ENCODE results near the gene CCNH.
A peak's percentile ranks its signal among the peaks of the same experiment; 100 is the strongest.

CCNH gene

DNA sequence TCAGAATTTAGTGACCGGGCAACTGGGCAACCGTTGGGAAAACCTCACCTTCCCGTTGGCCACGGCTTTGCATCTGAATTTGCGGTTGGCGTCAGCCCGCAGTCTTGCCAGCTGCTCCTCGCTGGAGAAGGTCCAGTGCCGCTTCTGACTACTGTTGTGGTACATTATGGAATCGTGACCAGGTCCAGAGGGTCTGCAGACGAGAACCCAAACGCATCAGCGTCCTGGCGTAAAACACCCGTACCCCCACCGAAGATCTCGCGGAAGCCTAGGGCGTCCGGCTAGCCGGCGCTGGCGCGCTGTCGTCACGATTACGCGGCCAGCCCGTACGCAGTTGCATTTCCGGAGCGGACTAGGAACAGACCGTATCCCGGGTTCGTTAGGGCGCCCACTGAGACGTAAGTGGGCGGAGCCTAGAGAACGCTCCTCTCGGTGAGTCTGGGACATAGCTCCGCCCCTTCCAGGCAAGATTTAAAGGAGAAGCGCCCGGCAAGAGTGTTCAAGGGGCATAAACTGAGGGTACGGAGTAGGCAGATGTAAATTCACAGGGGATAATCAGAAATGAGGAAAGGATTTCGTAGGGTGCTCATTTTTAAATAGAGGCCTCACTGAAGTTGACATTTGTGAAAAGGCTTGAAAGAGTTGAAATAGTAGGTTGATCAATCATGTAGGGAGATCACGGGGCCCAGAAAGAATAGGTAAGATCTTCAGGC, at the start of gene CCNH:
TSS of gene CCNH (minus strand) at position 301 of the 713 bp plus-strand sequence. CDS start at position 165, 136 bp downstream.
- DNase-seq, result peak; percentile 98

DNA sequence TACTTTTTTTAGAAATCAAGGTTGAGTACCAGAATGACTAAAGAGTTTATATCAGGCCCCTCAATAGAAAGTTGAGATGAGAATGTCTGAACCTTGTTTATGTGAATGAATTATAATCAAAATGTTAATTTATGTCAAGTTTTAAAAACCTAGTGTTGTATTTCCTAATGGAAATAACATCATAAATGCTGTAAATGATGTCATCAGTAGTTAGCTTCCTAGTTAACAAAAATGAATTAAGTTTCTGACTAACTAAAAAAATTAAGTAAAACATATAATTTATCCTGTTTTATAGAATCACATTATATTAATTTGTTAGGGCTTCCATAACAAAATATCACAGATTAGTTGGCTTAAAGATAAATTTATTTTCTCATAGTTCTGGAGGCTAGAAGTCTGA, 45.0 kb upstream of the CCNH start:
- no peak for DNase-seq

DNA sequence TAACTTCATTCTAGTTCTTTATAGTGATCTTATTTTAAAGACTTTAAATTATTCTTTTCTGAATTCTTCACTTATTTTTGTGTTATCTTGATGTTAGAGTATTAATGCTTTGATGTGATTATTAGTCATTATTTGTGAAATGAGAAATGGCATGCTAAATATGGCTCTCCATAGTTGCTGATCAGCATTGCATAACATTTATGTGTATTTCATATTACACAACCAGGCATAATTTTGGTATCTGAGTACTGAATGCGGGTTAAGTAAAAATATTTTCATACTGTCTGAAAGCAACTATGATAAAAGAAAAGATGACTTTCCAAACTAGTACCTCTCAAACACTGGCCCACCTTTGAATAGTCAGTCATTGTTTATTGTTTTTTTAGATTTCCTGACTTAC, 41.1 kb upstream of the CCNH start:
- no peak for DNase-seq

DNA sequence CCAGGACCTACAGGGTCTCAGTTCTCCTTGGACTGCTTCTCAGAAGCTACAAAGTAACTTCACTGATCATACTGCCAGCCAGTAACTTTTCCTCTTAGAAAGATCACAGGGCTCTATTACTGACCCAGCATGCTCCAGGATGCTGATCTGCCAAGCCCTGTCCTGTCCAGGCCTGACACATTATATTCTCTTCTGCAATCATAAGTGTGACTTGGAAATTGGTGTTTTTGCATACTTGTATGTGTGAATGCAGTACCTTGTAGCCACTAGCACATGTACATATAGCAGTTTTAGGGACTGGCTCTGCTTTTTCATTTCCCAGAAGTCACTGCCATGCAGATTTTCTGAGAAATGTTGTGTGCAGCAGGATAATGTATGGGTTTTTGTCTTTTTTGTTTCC, 40.1 kb upstream of the CCNH start:
- no peak for DNase-seq

DNA sequence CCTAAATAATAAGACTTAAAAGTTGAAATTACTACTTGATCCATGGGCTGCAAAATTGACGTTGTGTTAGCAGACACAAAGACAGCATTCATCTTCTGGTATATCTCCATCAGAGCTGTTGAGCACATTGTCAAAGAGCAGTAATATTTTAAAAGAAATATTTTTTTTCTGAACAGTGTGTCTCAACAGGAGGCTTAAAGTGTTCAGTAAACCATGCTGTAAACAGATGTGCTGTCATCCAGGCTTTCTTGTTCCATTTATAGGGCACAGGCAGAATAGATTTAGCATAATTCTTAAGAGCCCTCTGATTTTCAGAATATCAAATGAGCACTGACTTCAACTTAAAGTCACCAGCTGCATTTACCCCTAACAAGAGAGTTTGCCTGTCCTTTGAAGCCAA, 29.7 kb upstream of the CCNH start:
- no peak for DNase-seq

DNA sequence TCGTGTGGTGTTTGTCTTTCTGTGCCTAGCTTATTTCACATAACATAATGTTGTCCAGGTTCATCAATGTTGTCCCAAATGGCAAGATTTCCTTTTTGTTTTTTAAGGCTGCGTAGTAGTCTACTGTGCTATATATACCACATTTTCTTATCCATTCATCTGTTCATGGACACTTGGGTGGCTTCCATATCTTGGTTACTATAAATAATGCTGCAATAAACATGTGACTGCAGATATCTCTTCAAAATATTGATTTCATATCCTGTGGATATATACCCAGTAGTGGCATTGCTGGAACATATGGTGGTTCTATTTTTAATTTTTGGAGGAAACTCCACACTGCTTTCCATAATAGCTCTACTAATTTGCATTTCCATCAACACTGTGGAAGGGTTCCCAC, 25.5 kb upstream of the CCNH start:
- no peak for DNase-seq

DNA sequence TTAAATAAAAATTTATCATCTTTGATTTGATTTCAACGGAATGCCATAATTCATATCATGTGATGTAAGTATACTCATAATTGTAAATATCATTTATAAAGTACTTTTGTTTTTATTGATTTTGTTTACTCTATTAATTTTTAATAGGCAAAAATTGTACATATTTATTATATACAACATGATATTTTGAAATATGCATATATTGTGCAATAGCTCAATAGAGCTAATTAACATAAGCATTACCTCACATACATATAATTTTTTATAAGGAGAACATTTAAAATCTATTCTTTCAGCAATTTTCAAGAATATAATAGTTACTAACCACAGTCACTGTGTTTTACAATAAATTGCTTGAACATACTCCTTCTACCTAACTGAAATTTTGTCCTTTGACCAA, 25.0 kb upstream of the CCNH start:
- no peak for DNase-seq

DNA sequence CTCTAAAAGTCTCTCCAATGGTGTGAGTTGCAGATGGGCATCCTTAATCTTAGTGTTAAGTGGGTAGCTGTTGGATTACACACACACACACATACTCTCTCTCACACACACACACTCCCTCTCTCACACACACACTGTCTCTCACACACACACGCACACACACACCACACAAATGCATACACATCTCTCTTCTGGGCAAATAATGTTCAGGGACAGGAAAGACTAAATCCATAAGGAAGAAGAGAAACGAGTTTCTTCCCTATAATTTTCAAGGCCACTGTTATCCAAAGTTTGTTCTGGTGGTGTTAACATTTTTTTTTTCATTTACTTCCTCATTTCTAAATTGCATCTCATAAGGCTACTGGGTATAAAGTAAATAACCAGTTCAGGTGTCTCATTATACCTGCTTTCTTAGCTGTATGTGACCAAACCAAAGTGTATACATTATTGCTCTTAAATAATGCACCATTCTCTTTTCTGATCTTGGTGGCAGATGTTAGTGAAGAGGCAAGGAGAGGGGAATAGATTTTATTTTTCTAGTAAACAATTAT, 22.5 kb upstream of the CCNH start:
- DNase-seq, result no peak

DNA sequence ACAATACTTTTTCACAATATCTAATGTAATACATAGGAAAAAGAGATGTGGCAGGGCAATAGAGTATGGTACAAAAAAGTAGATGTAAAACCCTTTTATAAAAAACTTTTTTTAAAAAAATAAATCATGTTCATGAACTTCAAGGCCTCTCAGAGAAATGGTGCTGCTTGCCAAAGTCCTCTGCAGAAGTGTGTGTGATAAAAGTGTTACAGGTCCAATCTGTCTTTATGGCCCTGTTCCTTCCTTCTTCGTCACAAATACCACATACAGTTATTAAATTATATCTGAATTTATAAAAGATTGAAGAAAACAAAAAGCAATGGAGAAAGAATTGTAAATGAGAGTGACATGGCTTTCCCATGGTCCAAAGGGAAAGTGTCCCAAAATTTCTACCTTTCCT, 21.7 kb upstream of the CCNH start:
- DNase-seq, result no peak

DNA sequence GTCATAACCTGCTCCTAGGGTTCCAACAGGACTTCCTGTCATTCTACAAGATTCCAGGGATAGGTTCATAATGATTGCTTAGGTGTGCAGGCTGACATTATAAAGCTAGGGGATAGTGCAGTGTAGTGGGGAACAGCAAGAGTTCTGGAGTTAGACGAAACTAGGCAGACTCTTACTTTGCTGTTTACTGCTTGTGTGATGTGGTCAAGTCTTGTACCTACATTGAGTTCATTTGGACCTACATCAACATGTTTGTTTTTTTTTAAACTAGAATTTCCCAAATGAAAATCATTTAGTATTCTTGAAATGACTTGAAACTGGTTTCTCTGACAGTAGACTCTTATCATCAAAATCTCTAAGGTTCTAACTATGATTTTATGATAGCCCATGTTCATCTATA, 21.2 kb upstream of the CCNH start:
- no peak for DNase-seq

DNA sequence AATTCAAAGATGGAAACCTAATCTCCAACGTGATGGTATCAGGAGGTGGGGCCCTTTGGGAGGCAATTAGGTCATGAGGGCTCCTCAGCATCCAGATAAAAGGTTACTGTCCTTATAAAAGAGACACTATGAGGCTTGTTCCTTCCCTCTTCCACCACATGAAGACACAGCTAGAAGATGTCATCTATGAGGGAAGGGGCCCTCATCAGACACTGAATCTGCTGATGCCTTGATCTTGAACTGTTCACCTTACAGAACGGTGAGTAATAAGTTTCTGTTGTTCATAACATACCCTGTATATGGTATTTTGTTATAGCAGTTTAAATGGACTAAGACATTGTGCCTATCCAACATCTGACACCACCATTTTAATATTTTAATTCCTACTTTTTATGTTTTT, 19.7 kb upstream of the CCNH start:
- no peak for DNase-seq

DNA sequence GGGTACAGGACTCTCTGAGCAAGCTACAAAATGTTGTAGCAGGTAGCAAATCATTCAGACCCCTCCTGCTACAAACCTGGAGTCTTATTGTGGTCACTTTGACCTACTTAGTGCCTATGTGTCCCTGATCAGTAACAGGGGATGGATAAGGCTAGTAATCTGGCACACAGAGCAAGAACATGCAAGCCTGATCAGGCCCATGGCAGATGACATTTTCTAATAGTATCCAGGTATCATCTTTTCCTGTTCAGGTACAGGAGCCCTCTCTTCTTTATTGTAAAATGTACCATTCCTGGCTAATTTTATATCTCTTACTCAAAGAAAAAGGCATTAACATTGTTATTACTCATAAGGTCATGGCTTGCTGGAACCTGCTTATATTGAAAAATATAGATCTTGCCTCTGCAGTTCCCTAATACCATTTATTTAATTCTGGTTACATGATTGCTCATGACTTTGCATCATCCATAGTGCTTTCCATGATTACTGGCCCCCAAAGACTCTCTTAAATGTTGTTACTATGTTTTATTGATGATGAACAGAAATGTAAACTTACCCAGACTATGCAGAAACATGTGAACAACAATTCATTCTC, 18.2 kb upstream of the CCNH start:
- DNase-seq, result no peak

DNA sequence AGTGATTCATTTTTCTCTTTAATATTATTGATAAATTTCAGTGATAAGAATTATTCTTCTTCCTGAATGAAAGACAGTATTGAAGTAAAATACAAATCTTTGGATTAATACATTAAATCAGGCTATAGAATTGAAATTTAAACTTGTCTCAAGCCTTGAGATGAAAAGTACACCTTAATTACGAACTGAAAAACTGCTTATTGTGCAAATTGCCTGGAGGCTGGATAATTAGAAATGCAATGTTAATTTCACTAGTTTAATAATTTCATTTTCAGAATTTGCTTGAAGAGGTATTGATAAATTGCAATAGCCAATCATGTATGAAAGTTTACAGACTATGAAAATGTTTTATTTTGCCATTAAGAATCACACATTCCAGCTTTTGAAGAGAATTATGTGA, 11.0 kb upstream of the CCNH start:
- DNase-seq, result no peak

DNA sequence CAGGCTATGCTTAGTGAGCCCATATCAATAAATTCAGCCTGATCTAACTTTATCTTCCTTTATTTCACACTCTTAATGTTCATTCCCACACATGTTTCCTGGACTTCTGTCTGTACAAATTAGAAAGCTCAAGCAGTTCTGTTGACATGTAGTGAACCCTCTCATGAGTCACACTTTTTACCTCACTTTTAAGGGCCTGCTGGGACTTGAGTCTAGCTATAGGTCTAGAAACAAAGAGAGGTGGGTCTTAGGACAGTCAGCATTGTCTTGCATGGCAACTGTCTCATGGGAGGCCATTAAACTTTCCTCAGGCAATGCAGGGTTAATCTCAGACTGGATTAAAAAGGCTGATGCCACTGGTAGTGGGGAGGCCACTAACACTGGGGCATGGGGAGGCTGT, 8.6 kb upstream of the CCNH start:
- no peak for DNase-seq

DNA sequence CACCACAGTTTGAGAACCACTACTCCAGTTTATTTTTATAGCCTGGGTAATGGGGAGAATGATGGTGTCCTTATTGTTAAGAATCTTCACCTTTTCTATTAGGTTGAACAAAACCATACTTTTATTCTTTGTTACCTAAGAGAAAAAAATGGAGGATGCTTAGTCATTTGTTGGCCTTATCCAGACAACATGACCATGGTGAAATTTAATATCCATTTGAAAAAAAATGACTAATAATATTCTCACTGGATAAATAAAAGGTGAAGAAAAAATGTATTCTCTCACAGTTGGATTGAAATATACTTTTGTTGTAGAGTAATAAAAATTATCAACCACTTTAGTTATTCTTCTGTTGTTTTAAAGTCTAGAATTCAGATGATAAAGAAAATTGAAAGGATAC, 5.8 kb upstream of the CCNH start:
- no peak for DNase-seq

DNA sequence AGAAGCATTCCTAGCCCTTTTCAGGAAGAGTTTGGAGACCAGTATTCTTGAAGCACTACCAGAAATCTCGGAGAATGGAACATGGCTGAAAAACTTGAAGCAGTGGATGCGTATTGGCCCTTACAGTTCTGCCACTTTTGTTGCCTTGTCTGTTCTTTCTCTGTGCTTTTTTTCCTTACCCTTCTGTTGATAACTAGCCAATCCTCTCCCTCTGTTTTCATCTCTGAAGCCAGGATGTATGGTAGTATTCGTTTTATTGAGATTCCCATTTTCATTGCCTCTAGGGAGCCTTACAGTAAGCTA, 564 bp upstream of the CCNH start:
- DNase-seq, result no peak

DNA sequence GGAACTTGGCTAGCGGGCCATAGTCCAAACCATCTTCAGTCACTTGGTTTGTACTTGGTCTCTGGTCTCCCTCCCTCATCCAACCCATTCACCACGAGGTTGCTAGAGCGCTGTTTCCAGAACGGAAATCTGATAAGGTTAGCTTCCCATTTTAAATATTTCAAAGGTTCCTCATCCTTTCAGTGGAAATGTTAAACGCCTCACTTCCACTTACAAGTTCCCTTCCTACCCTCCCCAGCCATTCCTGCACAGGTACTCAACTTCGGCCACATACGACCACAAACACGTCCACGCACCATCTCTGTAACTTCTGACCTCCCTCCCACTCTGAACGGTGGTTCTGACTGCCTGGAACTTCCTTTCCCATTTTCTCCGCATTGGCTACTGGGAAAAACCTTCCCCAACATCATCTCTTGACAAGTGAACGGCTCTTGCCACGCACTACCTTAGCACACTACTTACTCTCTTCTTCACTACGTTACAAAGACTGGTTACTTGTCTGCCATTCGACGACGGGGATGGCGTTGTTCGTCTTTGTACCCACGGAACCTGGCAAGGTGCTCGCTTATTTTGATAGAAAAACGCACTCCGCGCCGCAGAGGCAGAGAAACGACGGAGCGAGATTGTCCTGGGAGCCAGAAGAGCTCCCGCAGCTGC, 629 bp downstream of the CCNH start:
- no peak for DNase-seq

DNA sequence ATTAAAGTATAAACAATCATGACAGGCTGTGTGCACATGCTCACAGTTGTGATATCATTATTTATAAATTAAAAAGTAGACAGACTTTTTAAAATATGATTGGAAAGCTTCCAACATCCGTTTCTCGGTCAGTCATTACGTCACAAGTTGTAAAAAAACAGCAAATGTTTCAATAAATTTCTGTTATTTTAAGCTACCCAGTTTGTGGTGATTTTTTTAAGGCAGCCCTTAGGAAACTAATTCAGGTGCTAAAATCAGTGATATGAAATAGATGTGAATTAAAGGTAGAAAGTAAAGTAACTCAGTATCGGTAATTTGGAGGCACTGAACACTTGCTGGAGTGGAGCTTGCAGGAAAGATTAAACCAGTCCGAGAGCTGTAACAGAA, 1.2 kb downstream of the CCNH start:
- no peak for DNase-seq

DNA sequence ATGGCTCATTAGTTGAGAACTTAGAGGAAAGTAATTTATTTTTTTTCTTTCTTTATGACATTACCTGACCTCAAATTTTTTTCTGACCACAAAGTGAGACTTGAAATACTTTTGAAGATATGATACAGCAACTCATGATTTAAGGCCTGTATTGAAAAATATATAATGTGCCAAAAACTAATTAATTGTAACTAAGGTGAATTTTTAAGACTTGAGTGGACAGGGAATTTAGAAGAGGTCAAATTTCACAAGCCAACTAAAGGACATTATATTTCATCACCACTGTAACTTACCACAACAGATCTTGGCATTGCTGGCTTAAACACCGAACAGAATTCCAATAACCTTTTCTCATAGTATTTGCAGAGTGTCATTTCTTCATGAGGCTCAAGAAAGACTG, 1.8 kb downstream of the CCNH start:
- no peak for DNase-seq

DNA sequence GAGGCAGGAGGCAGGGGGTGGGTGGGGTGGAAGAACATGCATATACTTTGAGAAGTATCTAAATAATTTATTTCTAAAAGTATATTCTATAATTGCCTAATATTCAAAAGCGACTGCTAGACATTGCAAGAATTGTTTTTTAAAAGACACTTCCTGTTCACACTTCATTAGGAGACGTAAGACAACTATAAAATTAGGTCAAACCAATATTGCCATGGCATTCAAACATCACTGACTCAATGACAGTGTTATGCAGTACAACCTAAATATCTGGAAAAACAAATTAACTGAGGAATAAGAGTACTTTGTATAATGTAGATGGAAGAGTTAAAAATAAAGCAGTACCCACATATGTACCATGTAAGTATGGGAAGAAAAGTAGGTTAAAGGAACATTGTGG, 4.5 kb downstream of the CCNH start:
- DNase-seq, result no peak

DNA sequence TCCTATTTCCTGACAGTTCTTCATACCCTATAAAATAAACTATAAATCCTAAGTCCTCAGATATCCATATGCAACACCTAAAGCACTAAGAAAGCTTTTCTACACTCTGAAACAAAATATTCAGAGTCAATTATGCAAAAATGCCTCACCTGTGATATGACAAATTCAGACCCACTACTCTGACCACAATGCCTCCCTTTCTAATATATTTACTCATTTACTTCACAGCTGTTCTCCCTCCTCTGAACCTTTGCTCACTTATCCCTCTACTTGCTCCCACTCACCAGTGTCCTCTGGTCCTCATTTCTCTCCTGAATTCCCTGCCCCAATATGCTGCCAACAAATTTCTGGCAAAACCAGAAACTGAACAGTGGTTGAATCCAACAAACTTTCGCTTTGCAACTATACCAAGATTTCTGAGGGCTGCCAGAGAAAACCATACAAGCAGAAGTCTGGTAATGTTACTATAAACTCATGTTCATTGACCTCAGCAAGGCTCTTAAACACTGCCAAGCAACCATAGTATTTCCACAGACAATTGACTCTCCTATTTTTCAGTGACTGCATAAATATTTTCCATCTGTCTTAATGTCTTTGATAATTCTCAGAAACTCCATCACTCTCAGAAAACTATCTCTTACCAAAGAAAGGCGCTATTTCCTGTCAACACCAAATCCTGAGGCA, 7.1 kb downstream of the CCNH start:
- no peak for DNase-seq

DNA sequence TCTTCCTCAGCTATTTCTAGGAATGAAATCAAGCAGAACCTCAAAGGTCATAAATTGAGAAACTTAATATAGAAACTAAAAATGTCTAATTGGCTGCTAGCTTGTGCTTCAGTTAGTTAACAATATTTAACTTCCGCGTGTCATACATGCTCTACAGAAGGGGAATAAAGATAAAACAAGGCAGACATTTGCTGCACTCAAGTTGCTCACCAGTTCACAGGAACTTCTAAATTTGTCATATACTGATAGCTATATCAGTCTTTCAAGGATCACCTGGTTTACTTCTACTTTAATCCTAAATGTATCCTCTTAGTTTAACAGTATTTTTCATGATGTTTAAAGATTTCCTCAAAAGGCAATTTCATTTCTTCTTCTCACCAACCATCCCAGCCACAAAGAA, 8.4 kb downstream of the CCNH start:
- no peak for DNase-seq

DNA sequence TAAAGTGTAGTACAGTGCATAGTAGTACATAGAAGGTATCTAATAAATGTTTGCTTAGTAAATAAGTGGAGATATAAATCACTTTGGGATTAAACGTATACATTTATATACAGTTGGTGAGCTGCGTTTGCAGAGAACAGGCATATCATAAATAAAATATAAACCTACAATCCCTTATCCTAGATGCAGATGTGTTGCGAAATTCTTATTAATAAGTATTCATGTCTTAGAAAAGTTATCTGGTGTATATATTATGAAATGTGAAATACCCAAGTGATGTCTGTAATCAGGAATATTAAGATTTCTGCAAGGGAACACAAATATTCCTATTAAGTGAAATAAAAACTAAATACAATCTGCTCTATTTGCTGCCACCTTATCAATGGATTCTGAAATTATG, 8.8 kb downstream of the CCNH start:
- DNase-seq, result no peak

DNA sequence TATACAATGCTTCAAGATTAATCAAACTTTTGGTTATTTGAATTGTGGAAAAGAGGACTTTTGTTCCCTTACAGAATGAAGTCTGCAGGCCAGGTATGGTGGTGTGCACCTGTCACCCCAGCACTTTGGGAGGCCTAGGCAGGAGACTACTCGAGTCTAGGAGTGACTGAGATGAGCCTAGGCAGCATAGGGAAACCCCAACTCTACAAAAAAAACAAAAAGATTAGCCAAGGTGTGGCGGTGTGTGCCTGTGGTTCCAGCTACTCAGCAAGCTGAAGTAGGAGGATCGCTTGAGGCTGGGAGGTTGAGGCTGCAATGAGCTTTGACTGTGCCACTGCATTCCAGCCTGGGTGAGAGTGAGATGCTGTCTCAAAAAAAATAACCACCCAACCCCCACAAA, 9.3 kb downstream of the CCNH start:
- no peak for DNase-seq

Measured in COR-L47 (cell line).